ENCODE data around the gene KIF1B. TPM values are rescaled to one million over a fixed set of nuclear protein-coding genes. Genes with fewer than 3 reads are reported as not detected.

KIF1B gene
- total RNA-seq, 1 experiment from 2014 or later, result 22.7 TPM

- Histone ChIP-seq H3K79me2 (ENCODE audit: low read depth) (peaks cover 43% of the 10 kb centered on the region), H3K36me3 (ENCODE audit: low read depth) (no peaks in the 10 kb centered on the region), H3K4me3 (no peak overlapping the region), H3K27me3 (ENCODE audit: insufficient read depth, low read depth) (no peaks in the 10 kb centered on the region), H3K27ac (no peak overlapping the region), H3F3A (ENCODE audit: insufficient read depth, low read depth) (peaks cover 7% of the 10 kb centered on the region; the same call in 1 of the 2 replicates), H3K9me2 (ENCODE audit: insufficient read depth) (no peaks in the 10 kb centered on the region), H3K4me2 (no peak overlapping the region), H4K20me1 (ENCODE audit: insufficient read depth) (no peaks in the 10 kb centered on the region), H3K9me3 (ENCODE audit: insufficient read depth, low read depth) (no peaks in the 10 kb centered on the region), H3K4me1 (replicated peaks; ENCODE audit: insufficient read depth) (peaks cover 11% of the 10 kb centered on the region), H2AFZ (no peak overlapping the region)
- TF ChIP-seq EZH2 (IDR thresholded peaks at IDR 0.05; ENCODE audit: low read depth), result no peak
- TF ChIP-seq CTCF (conservative IDR thresholded peaks at IDR 0.05), result no peak
- BruUV-seq (replicated peaks), result no TSS peak
- POLR2A ChIA-PET (ENCODE audit: unreplicated experiment), result interaction anchor here (0.7 kb wide), 1 partner anchor 113 kb away, joined by 4 read pairs; no protein-coding TSS in a partner anchor
- no peak for DNase-seq
- CTCF ChIA-PET, result interaction anchor here (0.6 kb wide), 1 partner anchor 28 kb away, joined by 3 read pairs; no protein-coding TSS in a partner anchor
- intact Hi-C loops (cut with micrococcal nuclease; ENCODE audit: unreplicated experiment), result no loop called here
These were observed 2.9 kb downstream of the KIF1B start for GRCh38 chr1:10213186-10213705.

GRCh38 chr1:10216090-10216749 is 5.8 kb downstream of the KIF1B start:
- Histone ChIP-seq H3K36me3 (ENCODE audit: low read depth) (no peaks in the 10 kb centered on the region), H3F3A (ENCODE audit: insufficient read depth, low read depth) (peaks cover 7% of the 10 kb centered on the region; the same call in 1 of the 2 replicates), H3K27me3 (ENCODE audit: insufficient read depth, low read depth) (no peaks in the 10 kb centered on the region), H3K4me1 (replicated peaks; ENCODE audit: insufficient read depth) (peaks cover 11% of the 10 kb centered on the region), H4K20me1 (ENCODE audit: insufficient read depth) (no peaks in the 10 kb centered on the region), H3K27ac (no peak overlapping the region), H3K9me2 (ENCODE audit: insufficient read depth) (no peaks in the 10 kb centered on the region), H3K79me2 (ENCODE audit: low read depth) (peaks cover 42% of the 10 kb centered on the region), H3K4me3 (no peak overlapping the region), H2AFZ (no peak overlapping the region), H3K4me2 (no peak overlapping the region), H3K9me3 (ENCODE audit: insufficient read depth, low read depth) (no peaks in the 10 kb centered on the region)
- no TSS peak for BruUV-seq (replicated peaks)
- TF ChIP-seq CTCF (conservative IDR thresholded peaks at IDR 0.05) (no peak), EZH2 (IDR thresholded peaks at IDR 0.05; ENCODE audit: low read depth) (no peak)
- intact Hi-C loops (cut with micrococcal nuclease; ENCODE audit: unreplicated experiment), result no loop called here
- no peak for DNase-seq
- CTCF ChIA-PET, result no interaction called here
- POLR2A ChIA-PET (ENCODE audit: unreplicated experiment), result interaction anchor here (0.5 kb wide), 1 partner anchor 286 kb away, joined by 3 read pairs; no protein-coding TSS in a partner anchor

- H3K27ac ChIP-seq, result no peak overlapping the region
- DNase-seq, result no peak
- intact Hi-C loops (cut with micrococcal nuclease; ENCODE audit: unreplicated experiment), result no loop called here
- CTCF ChIA-PET, result no interaction called here
- H3F3A ChIP-seq (ENCODE audit: insufficient read depth, low read depth), result no peaks in the 10 kb centered on the region
- no peaks in the 10 kb centered on the region for H3K36me3 ChIP-seq (ENCODE audit: low read depth)
- TF ChIP-seq CTCF (conservative IDR thresholded peaks at IDR 0.05) (no peak), EZH2 (IDR thresholded peaks at IDR 0.05; ENCODE audit: low read depth) (no peak)
- no peak overlapping the region for H3K4me3 ChIP-seq
- H3K4me1 ChIP-seq (replicated peaks; ENCODE audit: insufficient read depth), result no peaks in the 10 kb centered on the region
- no peaks in the 10 kb centered on the region for H3K27me3 ChIP-seq (ENCODE audit: insufficient read depth, low read depth)
- H3K79me2 ChIP-seq (ENCODE audit: low read depth), result peaks cover 33% of the 10 kb centered on the region
- H2AFZ ChIP-seq, result no peak overlapping the region
- no peaks in the 10 kb centered on the region for H3K9me3 ChIP-seq (ENCODE audit: insufficient read depth, low read depth)
- POLR2A ChIA-PET (ENCODE audit: unreplicated experiment), result no interaction called here
- H3K9me2 ChIP-seq (ENCODE audit: insufficient read depth), result no peaks in the 10 kb centered on the region
- no peaks in the 10 kb centered on the region for H4K20me1 ChIP-seq (ENCODE audit: insufficient read depth)
- H3K4me2 ChIP-seq, result no peak overlapping the region
- BruUV-seq (replicated peaks), result no TSS peak
These were observed 7.5 kb downstream of the KIF1B start for GRCh38 chr1:10217748-10218441.
